Uterus (tissue), 2 donors: ENCODE measurements around the gene WWP2.
"Not testable (repeated sequence)": the region's sequence is repeated elsewhere in the genome, so short reads cannot be mapped to it uniquely, and the experiment has no call there.

Experiments
- CTCF ChIP-seq, 4 experiments: fragments of 200-600 bp in 2 of 4; fragments of 450-650 bp in 2 of 4; sonication (generic) in 2 of 4; IDR thresholded peaks; one replicate each; pipeline ENCODE4 v1.5.1; 2016 to 2019; ENCODE audit warnings: antibody characterized with exemption in 4 of 4, mild to moderate bottlenecking in 2 of 4, moderate library complexity in 1 of 4
- POLR2A ChIP-seq, 2 donors: fragments of 450-650 bp; IDR thresholded peaks; one replicate each; pipeline ENCODE4 v1.6.1; 2016; ENCODE audit warnings: antibody characterized with exemption in 2 of 2, mild to moderate bottlenecking in 1 of 2, moderate library complexity in 1 of 2

GRCh38 chr16:69969657-69970056 is 207.5 kb downstream of the WWP2 start:
- TF ChIP-seq CTCF, POLR2A (IDR thresholded peaks at IDR 0.05): not testable (repeated sequence)
